ENCODE data around the gene ITIH4.

ITIH4 gene

GRCh38 chr3:52790741-52791140 lies 39.7 kb downstream of the ITIH4 start:
- no peaks in the 10 kb centered on the region for H3K9me3 ChIP-seq (ENCODE audit: severe bottlenecking)
- H3K36me3 ChIP-seq: no peaks in the 10 kb centered on the region
- no peak overlapping the region for H3K27ac ChIP-seq
- no peak for DNase-seq
- H3K4me3 ChIP-seq (ENCODE audit: low read depth, low read length): no peak overlapping the region
- TF ChIP-seq CTCF (IDR thresholded peaks at IDR 0.05; ENCODE audit: low read depth, low read length): no peak
- no peaks in the 10 kb centered on the region for H3K27me3 ChIP-seq (ENCODE audit: insufficient read depth, low read depth, severe bottlenecking)

GRCh38 chr3:52790337-52790736 lies 40.1 kb downstream of the ITIH4 start:
- no peak for TF ChIP-seq CTCF (IDR thresholded peaks at IDR 0.05; ENCODE audit: low read depth, low read length)
- no peak overlapping the region for H3K4me3 ChIP-seq (ENCODE audit: low read depth, low read length)
- no peak overlapping the region for H3K27ac ChIP-seq
- H3K36me3 ChIP-seq: no peaks in the 10 kb centered on the region
- no peaks in the 10 kb centered on the region for H3K9me3 ChIP-seq (ENCODE audit: severe bottlenecking)
- DNase-seq: no peak
- no peaks in the 10 kb centered on the region for H3K27me3 ChIP-seq (ENCODE audit: insufficient read depth, low read depth, severe bottlenecking)

- no peaks in the 10 kb centered on the region for H3K36me3 ChIP-seq
- TF ChIP-seq CTCF (IDR thresholded peaks at IDR 0.05; ENCODE audit: low read depth, low read length): no peak
- H3K27me3 ChIP-seq (ENCODE audit: insufficient read depth, low read depth, severe bottlenecking): no peaks in the 10 kb centered on the region
- no peaks in the 10 kb centered on the region for H3K9me3 ChIP-seq (ENCODE audit: severe bottlenecking)
- H3K27ac ChIP-seq: no peak overlapping the region
- no peak overlapping the region for H3K4me3 ChIP-seq (ENCODE audit: low read depth, low read length)
- no peak for DNase-seq
Measured at GRCh38 chr3:52789746-52790040, 40.8 kb downstream of the ITIH4 start.

- Histone ChIP-seq H3K9me3 (ENCODE audit: severe bottlenecking) (no peaks in the 10 kb centered on the region), H3K36me3 (no peaks in the 10 kb centered on the region), H3K4me3 (ENCODE audit: low read depth, low read length) (no peak overlapping the region), H3K27me3 (ENCODE audit: insufficient read depth, low read depth, severe bottlenecking) (no peaks in the 10 kb centered on the region), H3K27ac (no peak overlapping the region)
- DNase-seq: no peak
- no peak for TF ChIP-seq CTCF (IDR thresholded peaks at IDR 0.05; ENCODE audit: low read depth, low read length)
Measured at GRCh38 chr3:52788890-52789745, 41.4 kb downstream of the ITIH4 start.

- DNase-seq: no peak
- no peaks in the 10 kb centered on the region for H3K27me3 ChIP-seq (ENCODE audit: insufficient read depth, low read depth, severe bottlenecking)
- peak; percentile 21; the same call in 1 of the 2 replicates for TF ChIP-seq CTCF (IDR thresholded peaks at IDR 0.05; ENCODE audit: low read depth, low read length)
- H3K36me3 ChIP-seq: no peaks in the 10 kb centered on the region
- no peak overlapping the region for H3K4me3 ChIP-seq (ENCODE audit: low read depth, low read length)
- H3K9me3 ChIP-seq (ENCODE audit: severe bottlenecking): no peaks in the 10 kb centered on the region
- H3K27ac ChIP-seq: no peak overlapping the region
Measured at GRCh38 chr3:52787672-52788625, 42.5 kb downstream of the ITIH4 start.

All from WERI-Rb-1 (cell line).